GM12891 (cell line): ENCODE data around the gene LANCL3.

Experiments used
- PAX5 ChIP-seq: IDR thresholded peaks from 2 replicates; pipeline ENCODE4 v1.6.1; 2011; ENCODE audit warnings: low read length, moderate library complexity, mild to moderate bottlenecking; ENCODE audit not compliant: insufficient read depth, severe bottlenecking
- POLR2A ChIP-seq: IDR thresholded peaks from 2 replicates; pipeline ENCODE4 v1.6.1; 2011; ENCODE audit warnings: low read depth, low read length, control low read depth
- POLR2AphosphoS5 ChIP-seq: IDR thresholded peaks from 2 replicates; pipeline ENCODE4 v1.6.1; 2011; ENCODE audit warnings: low read depth, low read length, control low read depth
- POU2F2 ChIP-seq: IDR thresholded peaks from 2 replicates; pipeline ENCODE4 v1.6.1; 2011; ENCODE audit warnings: low read depth, mild to moderate bottlenecking, control low read depth, low read length, moderate library complexity
- SPI1 ChIP-seq: IDR thresholded peaks from 2 replicates; pipeline ENCODE4 v1.6.1; 2011; ENCODE audit warnings: low read depth, low read length, control low read depth
- TAF1 ChIP-seq: IDR thresholded peaks from 2 replicates; pipeline ENCODE4 v1.6.1; 2011; ENCODE audit warnings: low read depth, low read length, control low read depth

- TF ChIP-seq POLR2A (no peak), POLR2AphosphoS5 (no peak), TAF1 (no peak), SPI1 (no peak), POU2F2 (no peak), PAX5 (no peak)
These were observed 29.5 kb upstream of the LANCL3 start for GRCh38 chrX:37541991-37542390.
